GM12874 (cell line): ENCODE results near the gene DPYSL3.

Experiments used
- TF ChIP-seq, protein P1 (sequence below): IDR thresholded peaks from 2 replicates; pipeline ENCODE4 v1.5.1; 2011; ENCODE audit warnings: low read depth, mild to moderate bottlenecking, control low read depth, low read length, moderate library complexity; ENCODE audit not compliant: insufficient read depth

The DPYSL3 gene

GRCh38 chr5:147487031-147487750, 22.7 kb downstream of the DPYSL3 start:
- TF ChIP-seq, protein P1, sequence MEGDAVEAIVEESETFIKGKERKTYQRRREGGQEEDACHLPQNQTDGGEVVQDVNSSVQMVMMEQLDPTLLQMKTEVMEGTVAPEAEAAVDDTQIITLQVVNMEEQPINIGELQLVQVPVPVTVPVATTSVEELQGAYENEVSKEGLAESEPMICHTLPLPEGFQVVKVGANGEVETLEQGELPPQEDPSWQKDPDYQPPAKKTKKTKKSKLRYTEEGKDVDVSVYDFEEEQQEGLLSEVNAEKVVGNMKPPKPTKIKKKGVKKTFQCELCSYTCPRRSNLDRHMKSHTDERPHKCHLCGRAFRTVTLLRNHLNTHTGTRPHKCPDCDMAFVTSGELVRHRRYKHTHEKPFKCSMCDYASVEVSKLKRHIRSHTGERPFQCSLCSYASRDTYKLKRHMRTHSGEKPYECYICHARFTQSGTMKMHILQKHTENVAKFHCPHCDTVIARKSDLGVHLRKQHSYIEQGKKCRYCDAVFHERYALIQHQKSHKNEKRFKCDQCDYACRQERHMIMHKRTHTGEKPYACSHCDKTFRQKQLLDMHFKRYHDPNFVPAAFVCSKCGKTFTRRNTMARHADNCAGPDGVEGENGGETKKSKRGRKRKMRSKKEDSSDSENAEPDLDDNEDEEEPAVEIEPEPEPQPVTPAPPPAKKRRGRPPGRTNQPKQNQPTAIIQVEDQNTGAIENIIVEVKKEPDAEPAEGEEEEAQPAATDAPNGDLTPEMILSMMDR, result no peak

DNA sequence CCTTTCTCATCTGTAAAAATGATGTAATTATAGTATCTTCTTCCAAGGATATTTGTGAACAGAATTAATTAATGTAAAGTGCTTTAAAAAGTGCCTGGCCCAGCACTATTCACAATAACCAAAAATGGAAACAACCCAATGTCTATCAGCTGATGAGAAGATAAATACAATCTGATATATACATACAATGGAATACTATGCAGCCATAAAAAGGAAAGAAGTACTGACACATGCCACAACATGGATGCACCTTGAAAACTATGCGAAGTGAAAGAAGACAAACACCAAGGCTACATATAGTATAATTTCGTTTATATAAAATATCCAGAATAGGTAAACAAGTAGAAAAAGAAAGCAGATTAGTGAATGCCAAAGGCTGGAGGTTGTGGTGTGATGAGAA, 24.1 kb downstream of the DPYSL3 start:
- TF ChIP-seq, protein P1, result no peak

DNA sequence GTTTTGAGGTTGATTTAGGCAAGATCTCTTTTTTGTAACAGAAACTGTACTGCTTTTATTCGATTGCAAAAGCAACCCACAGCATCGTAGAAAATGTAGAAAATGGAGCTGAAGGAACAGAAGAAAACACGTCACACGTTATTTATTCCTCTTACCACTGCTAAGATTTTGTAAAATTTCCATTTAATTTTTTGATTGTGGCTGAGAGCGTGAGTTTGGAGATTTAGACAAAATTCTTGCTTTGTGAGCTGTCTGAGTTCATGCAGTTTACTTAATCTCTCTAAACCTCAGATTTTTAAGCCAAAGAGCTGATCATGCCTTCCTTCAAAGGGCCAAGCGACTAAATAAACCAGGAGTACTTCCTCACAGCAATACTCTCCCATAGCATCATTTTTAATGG, 24.8 kb downstream of the DPYSL3 start:
- TF ChIP-seq, protein P1, result no peak

- TF ChIP-seq, protein P1, result no peak
Measured at GRCh38 chr5:147484708-147485020, 25.2 kb downstream of the DPYSL3 start.

DNA sequence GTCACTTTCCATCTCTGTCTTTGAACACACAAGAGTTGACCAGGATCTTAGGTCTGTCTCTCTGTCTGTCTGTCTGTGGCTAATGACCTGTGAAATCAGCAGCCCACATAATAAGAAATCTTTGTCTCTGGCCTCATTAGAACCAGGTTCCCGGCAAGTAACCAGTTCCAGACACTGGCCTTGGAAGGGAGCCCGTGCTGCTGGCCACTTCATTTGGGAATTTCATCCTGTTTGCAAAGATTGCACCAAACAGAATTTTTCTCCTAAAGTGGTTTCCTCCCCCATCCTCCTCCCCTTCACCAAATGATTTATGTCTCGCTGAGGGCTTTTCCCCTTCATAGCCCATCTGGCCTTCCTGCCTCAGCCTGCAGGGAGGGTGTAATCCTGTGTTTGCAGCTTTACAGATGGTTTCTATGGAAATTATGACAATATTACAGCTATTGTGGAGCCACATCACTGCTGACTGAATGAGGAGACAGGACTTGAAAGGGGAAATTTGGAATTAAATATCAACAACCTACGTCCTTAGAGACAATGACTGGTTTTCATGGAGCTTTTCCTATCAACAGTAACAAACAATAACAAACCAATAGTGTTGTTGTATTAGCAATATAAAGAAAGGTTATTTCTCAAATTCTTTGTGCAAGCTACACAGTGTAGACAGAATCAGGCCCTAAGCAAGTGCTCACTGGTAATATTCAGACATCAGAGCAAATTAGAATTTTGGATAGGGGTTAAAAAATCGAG, 25.7 kb downstream of the DPYSL3 start:
- TF ChIP-seq, protein P1, result no peak

GRCh38 chr5:147483188-147483790, 26.6 kb downstream of the DPYSL3 start:
- TF ChIP-seq, protein P1, result no peak

DNA sequence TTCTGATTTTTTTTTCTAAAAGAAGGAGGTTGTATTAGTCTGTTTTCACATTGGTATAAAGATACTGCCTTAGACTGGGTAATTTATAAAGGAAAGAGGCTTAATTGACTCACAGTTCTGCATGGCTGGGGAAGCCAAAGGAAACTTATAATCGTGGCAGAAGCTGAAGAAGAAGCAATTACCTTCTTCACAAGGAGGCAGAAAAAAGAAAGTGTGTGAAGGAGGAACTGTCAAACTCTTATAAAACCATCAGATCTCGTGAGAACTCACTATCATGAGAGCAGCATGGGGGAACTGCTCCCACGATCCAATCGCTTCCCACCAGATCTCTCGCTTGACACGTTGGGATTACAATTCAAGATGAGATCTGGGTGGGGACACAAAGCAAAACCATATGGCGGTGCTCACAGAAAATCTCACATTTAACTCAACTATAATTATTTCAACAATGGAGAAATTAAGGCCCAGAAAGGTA, 27.1 kb downstream of the DPYSL3 start:
- TF ChIP-seq, protein P1, result no peak
